22Rv1 (cell line): ENCODE data around the gene HS1BP3.
A peak's percentile ranks its signal among the peaks of the same experiment; 100 is the strongest.

ENCODE experiments used
- H3K27ac ChIP-seq: fragments of 450-650 bp; 2 replicates; pipeline ENCODE4 v1.5.1; 2017
- CTCF ChIP-seq: fragments of 450-650 bp; IDR thresholded peaks from 2 replicates; pipeline ENCODE4 v1.5.1; 2017; ENCODE audit warnings: mild to moderate bottlenecking
- ZFX ChIP-seq: fragments of 450-650 bp; IDR thresholded peaks from 2 replicates; pipeline ENCODE4 v1.6.1; 2017; ENCODE audit warnings: antibody characterized with exemption, borderline replicate concordance

Gene HS1BP3

GRCh38 chr2:20678780-20679179 is 27.9 kb upstream of the HS1BP3 start:
- H3K27ac ChIP-seq = no peak overlapping the region
- no peak for TF ChIP-seq ZFX
- TF ChIP-seq CTCF = no peak

- no peak overlapping the region for H3K27ac ChIP-seq
- TF ChIP-seq CTCF (no peak), ZFX (no peak)
Measured at GRCh38 chr2:20678086-20678395, 27.1 kb upstream of the HS1BP3 start.

- TF ChIP-seq ZFX (no peak), CTCF (peak; percentile 77)
- no peak overlapping the region for H3K27ac ChIP-seq
Measured at GRCh38 chr2:20677301-20678085, 26.6 kb upstream of the HS1BP3 start.

- H3K27ac ChIP-seq = no peak overlapping the region
- TF ChIP-seq ZFX = no peak
- TF ChIP-seq CTCF = 0 out of 2 replicates have a peak, but pooled peaks have one; percentile 2
Measured at GRCh38 chr2:20676353-20677215, 25.7 kb upstream of the HS1BP3 start.

GRCh38 chr2:20675701-20676352 is 24.9 kb upstream of the HS1BP3 start:
- TF ChIP-seq ZFX = no peak
- no peak for TF ChIP-seq CTCF
- no peak overlapping the region for H3K27ac ChIP-seq

GRCh38 chr2:20674974-20675679 is 24.2 kb upstream of the HS1BP3 start:
- H3K27ac ChIP-seq = no peak overlapping the region
- TF ChIP-seq ZFX = no peak
- TF ChIP-seq CTCF = no peak
